ENCODE data around the gene HOXC11.
A peak's percentile ranks its signal among the peaks of the same experiment; 100 is the strongest.

HOXC11 gene

GRCh38 chr12:54014377-54015017 lies 41.6 kb downstream of the HOXC11 start:
- no peak for ATAC-seq
- TF ChIP-seq RARB (CRISPR knock-in tag; IDR thresholded peaks at IDR 0.05) (no peak), ESRRG (CRISPR knock-in tag; IDR thresholded peaks at IDR 0.05) (no peak), ZFP30 (CRISPR knock-in tag; IDR thresholded peaks at IDR 0.05) (no peak)

DNA sequence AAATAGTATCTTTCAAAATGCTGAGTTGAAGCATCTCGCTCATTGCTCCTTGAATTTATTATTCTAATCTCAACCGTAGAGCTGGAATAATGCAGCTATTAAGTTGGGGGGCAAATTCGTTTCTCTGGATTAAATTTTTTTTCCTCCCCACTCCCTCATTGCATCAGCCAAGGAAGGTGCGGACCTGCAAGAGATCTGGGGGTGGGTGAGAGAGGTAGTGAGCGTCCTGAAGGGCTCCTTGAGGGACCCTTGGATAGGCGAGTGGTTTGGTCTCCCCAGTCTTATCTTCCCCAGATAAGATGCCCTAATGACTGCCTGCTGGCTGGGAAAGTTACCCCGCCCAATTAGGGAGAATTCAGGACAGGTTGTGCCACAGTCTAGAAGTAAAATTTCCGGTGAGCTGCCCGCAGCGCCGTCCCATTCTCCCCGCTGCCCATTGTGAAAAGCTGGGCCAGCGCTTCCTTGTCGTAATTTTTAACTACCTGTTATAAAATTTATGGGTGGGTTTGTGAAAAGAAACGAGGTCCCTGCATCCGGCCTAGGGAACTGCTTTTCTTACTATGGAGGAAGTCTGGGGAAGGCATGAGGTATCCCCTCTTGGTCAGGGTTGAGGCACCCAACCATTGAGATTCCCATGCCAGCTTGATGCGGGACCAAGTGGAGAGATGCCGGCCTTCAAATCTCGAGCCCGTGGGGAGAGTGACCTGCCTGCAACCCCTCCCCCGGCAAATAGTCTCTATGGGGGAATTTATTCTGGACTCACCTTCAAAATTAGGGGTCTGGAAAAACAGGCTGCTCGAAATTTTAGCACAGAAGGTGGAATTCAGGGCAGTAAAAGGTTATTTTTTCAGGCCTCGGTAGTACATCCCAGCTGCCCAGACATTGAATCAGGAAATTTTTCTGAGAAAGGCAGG lies 42.3 kb downstream of the HOXC11 start:
- TF ChIP-seq ZFP3 (CRISPR knock-in tag; IDR thresholded peaks at IDR 0.05): no peak
- TF ChIP-seq CSDC2 (CRISPR knock-in tag; IDR thresholded peaks at IDR 0.05): no peak
- TF ChIP-seq ZNF8 (CRISPR knock-in tag; IDR thresholded peaks at IDR 0.05): no peak
- TF ChIP-seq CREB5 (CRISPR knock-in tag; IDR thresholded peaks at IDR 0.05; ENCODE audit: low read depth): no peak
- TF ChIP-seq, protein P1, sequence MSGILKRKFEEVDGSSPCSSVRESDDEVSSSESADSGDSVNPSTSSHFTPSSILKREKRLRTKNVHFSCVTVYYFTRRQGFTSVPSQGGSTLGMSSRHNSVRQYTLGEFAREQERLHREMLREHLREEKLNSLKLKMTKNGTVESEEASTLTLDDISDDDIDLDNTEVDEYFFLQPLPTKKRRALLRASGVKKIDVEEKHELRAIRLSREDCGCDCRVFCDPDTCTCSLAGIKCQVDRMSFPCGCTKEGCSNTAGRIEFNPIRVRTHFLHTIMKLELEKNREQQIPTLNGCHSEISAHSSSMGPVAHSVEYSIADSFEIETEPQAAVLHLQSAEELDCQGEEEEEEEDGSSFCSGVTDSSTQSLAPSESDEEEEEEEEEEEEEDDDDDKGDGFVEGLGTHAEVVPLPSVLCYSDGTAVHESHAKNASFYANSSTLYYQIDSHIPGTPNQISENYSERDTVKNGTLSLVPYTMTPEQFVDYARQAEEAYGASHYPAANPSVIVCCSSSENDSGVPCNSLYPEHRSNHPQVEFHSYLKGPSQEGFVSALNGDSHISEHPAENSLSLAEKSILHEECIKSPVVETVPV (CRISPR knock-in tag; IDR thresholded peaks at IDR 0.05): no peak
- TF ChIP-seq ZFP30 (CRISPR knock-in tag; IDR thresholded peaks at IDR 0.05): no peak
- TF ChIP-seq ISL1 (CRISPR knock-in tag; IDR thresholded peaks at IDR 0.05): no peak
- no peak for ATAC-seq

DNA sequence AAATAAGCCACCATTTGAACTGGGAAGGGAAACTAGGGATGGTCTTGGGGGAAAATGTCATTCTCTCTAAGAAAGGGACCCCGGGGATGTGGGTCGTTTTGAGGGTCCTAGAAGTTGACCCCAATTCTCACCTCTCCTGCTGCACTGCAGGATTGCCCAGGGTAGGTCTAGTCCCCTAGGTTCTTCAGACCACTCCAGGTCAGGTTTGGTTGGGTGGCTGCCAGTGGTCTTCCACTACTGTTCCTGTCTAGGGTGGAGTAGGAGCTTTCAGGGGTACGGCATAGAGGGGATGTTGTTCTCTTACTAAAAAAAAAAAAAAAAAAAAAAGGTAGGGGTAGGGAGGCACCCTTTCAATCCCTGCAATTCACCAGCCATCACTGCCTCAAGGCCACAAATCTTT lies 43.1 kb downstream of the HOXC11 start:
- TF ChIP-seq ESRRG (CRISPR knock-in tag; IDR thresholded peaks at IDR 0.05): no peak
- no peak for TF ChIP-seq ZFP3 (CRISPR knock-in tag; IDR thresholded peaks at IDR 0.05)
- no peak for TF ChIP-seq BACH2 (CRISPR knock-in tag; IDR thresholded peaks at IDR 0.05; ENCODE audit: borderline replicate concordance)
- no peak for TF ChIP-seq TOX (CRISPR knock-in tag; IDR thresholded peaks at IDR 0.05; ENCODE audit: borderline replicate concordance)
- no peak for ATAC-seq

DNA sequence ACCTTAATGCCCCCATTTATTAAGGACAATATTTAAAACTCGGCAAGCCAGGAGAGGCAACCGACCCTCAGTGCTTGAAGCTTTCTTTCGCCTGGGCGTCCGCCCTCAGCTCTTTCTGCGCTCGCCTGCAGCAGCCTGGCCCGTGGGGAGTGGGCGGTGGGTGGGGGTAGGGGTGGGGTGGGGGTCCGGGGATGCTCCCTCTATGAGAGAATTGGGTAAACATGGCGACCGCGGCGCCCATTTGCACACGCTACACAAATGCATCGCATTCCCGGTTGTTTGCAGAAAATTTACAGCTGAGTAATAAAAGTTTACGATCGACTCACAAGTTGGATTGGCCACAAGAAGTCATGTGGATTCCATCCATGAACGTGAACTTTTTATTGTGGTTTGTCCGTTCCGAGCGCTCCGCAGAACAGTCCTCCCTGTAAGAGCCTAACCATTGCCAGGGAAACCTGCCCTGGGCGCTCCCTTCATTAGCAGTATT lies 43.6 kb downstream of the HOXC11 start:
- TF ChIP-seq, protein P1 (CRISPR knock-in tag; IDR thresholded peaks at IDR 0.05): no peak
- TF ChIP-seq ZFP30 (CRISPR knock-in tag; IDR thresholded peaks at IDR 0.05) (no peak), ZNF8 (CRISPR knock-in tag; IDR thresholded peaks at IDR 0.05) (no peak), RARB (CRISPR knock-in tag; IDR thresholded peaks at IDR 0.05) (no peak), ZC3H10 (CRISPR knock-in tag; IDR thresholded peaks at IDR 0.05) (no peak), ESRRG (CRISPR knock-in tag; IDR thresholded peaks at IDR 0.05) (no peak), TSHZ2 (CRISPR knock-in tag; IDR thresholded peaks at IDR 0.05) (no peak), ZNF565 (CRISPR knock-in tag; conservative IDR thresholded peaks at IDR 0.05; ENCODE audit: low read depth) (no peak), CSDC2 (CRISPR knock-in tag; IDR thresholded peaks at IDR 0.05) (no peak), ZFP3 (CRISPR knock-in tag; IDR thresholded peaks at IDR 0.05) (no peak), ZNF70 (CRISPR knock-in tag; IDR thresholded peaks at IDR 0.05) (no peak), BACH2 (CRISPR knock-in tag; IDR thresholded peaks at IDR 0.05; ENCODE audit: borderline replicate concordance) (no peak), CREB5 (CRISPR knock-in tag; IDR thresholded peaks at IDR 0.05; ENCODE audit: low read depth) (no peak), TOX (CRISPR knock-in tag; IDR thresholded peaks at IDR 0.05; ENCODE audit: borderline replicate concordance) (no peak), OSR1 (CRISPR knock-in tag; IDR thresholded peaks at IDR 0.05) (no peak), ISL1 (CRISPR knock-in tag; IDR thresholded peaks at IDR 0.05) (no peak), GLIS3 (CRISPR knock-in tag; IDR thresholded peaks at IDR 0.05) (no peak)
- TF ChIP-seq, protein P2, sequence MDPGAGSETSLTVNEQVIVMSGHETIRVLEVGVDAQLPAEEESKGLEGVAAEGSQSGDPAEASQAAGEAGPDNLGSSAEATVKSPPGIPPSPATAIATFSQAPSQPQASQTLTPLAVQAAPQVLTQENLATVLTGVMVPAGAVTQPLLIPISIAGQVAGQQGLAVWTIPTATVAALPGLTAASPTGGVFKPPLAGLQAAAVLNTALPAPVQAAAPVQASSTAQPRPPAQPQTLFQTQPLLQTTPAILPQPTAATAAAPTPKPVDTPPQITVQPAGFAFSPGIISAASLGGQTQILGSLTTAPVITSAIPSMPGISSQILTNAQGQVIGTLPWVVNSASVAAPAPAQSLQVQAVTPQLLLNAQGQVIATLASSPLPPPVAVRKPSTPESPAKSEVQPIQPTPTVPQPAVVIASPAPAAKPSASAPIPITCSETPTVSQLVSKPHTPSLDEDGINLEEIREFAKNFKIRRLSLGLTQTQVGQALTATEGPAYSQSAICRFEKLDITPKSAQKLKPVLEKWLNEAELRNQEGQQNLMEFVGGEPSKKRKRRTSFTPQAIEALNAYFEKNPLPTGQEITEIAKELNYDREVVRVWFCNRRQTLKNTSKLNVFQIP (CRISPR knock-in tag; IDR thresholded peaks at IDR 0.05; ENCODE audit: borderline replicate concordance, low read depth): no peak
- TF ChIP-seq, protein P3, sequence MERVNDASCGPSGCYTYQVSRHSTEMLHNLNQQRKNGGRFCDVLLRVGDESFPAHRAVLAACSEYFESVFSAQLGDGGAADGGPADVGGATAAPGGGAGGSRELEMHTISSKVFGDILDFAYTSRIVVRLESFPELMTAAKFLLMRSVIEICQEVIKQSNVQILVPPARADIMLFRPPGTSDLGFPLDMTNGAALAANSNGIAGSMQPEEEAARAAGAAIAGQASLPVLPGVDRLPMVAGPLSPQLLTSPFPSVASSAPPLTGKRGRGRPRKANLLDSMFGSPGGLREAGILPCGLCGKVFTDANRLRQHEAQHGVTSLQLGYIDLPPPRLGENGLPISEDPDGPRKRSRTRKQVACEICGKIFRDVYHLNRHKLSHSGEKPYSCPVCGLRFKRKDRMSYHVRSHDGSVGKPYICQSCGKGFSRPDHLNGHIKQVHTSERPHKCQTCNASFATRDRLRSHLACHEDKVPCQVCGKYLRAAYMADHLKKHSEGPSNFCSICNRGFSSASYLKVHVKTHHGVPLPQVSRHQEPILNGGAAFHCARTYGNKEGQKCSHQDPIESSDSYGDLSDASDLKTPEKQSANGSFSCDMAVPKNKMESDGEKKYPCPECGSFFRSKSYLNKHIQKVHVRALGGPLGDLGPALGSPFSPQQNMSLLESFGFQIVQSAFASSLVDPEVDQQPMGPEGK (CRISPR knock-in tag; IDR thresholded peaks at IDR 0.05; ENCODE audit: borderline replicate concordance): no peak
- peak; percentile 58 for ATAC-seq
